T-cell (primary cell): ENCODE measurements around the gene ANKRD60. TPM values are rescaled to one million over a fixed set of nuclear protein-coding genes. Genes with fewer than 3 reads are reported as not detected.
A peak's percentile ranks its signal among the peaks of the same experiment; 100 is the strongest.

Experiments used
- ATAC-seq, 4 experiments: fragments of 200-7000 bp in 3 of 4; fragments of 150-1000 bp in 1 of 4; cut with Tn5 transposase; replicated peaks in 1 of 4; 1 replicate in 3 of 4; 2 replicates in 1 of 4; pipeline ENCODE4 v1.10.0; 2021; ENCODE audit warnings: moderate library complexity in 3 of 4, mild to moderate bottlenecking in 2 of 4, moderate number of reproducible peaks in 1 of 4
- CTCF ChIA-PET, 2 donors: fragments of 300-600 bp; sonication (Branson Sonifier 250); formaldehyde crosslinking; loops; one replicate each; lab custom pipeline; 2022; ENCODE audit warnings: antibody characterized with exemption in 2 of 2; lab: Charles Lee
- POLR2A ChIA-PET, 2 donors: fragments of 300-600 bp; sonication (Branson Sonifier 250); formaldehyde crosslinking; loops; one replicate each; lab custom pipeline; 2022; ENCODE audit warnings: antibody characterized with exemption in 2 of 2; lab: Charles Lee
- DNase-seq, 35 experiments: peaks; one replicate each; pipeline versions ENCODE4 v3.0.0 to v3.0.0-alpha.2; 2013 to 2023
- H3K27ac ChIP-seq: one replicate; pipeline ENCODE4 v1.5.1; 2013; ENCODE audit warnings: low read length
- H3K27me3 ChIP-seq, 2 experiments: replicated peaks in 1 of 2; 1 replicate in 1 of 2; 2 replicates in 1 of 2; pipeline versions ENCODE4 v1.6.1 to v1.7.0; 2013; ENCODE audit warnings: low read length in 1 of 2, mixed read lengths in 1 of 2; ENCODE audit not compliant: control insufficient read depth in 2 of 2, insufficient read depth in 2 of 2; ENCODE audit errors: extremely low read depth in 1 of 2
- H3K36me3 ChIP-seq, 2 donors: 1 replicate in 1 of 2; 2 replicates in 1 of 2; pipeline versions ENCODE4 v1.6.1 to v1.7.0; 2013; ENCODE audit warnings: low read length in 1 of 2; ENCODE audit not compliant: control insufficient read depth in 2 of 2, insufficient read depth in 1 of 2; ENCODE audit errors: extremely low read depth in 1 of 2
- H3K4me1 ChIP-seq, 2 experiments: 1 replicate in 1 of 2; 2 replicates in 1 of 2; pipeline versions ENCODE4 v1.6.1 to v1.7.0; 2013; ENCODE audit warnings: low read length in 2 of 2, mixed read lengths in 1 of 2; ENCODE audit not compliant: insufficient read depth in 2 of 2, control insufficient read depth in 1 of 2; ENCODE audit errors: extremely low read depth in 1 of 2
- H3K4me3 ChIP-seq, 2 donors: 1 replicate in 1 of 2; 2 replicates in 1 of 2; pipeline versions ENCODE4 v1.5.1 to v1.7.0; 2013; ENCODE audit warnings: mild to moderate bottlenecking in 2 of 2, low read length in 1 of 2, moderate library complexity in 1 of 2; ENCODE audit not compliant: control insufficient read depth in 1 of 2; ENCODE audit errors: extremely low read depth in 1 of 2
- H3K9me3 ChIP-seq: 2 replicates; pipeline ENCODE4 v1.7.0; 2013
- H3K27ac Mint-ChIP-seq, 2 donors: one replicate each; pipeline ENCODE4 v1.8.0; 2020 to 2021; ENCODE audit warnings: mild to moderate bottlenecking in 2 of 2, mixed read lengths in 2 of 2
- H3K27me3 Mint-ChIP-seq, 2 donors: one replicate each; pipeline ENCODE4 v1.8.0; 2021 to 2022; ENCODE audit warnings: mixed read lengths in 2 of 2
- H3K36me3 Mint-ChIP-seq: one replicate; pipeline ENCODE4 v1.8.0; 2021; ENCODE audit warnings: mixed read lengths
- H3K4me1 Mint-ChIP-seq, 3 donors: one replicate each; pipeline ENCODE4 v1.8.0; 2020 to 2022; ENCODE audit warnings: mixed read lengths in 3 of 3, mild to moderate bottlenecking in 1 of 3
- H3K4me3 Mint-ChIP-seq, 3 donors: one replicate each; pipeline ENCODE4 v1.8.0; 2020 to 2022; ENCODE audit warnings: mild to moderate bottlenecking in 3 of 3, mixed read lengths in 3 of 3, moderate library complexity in 3 of 3
- H3K9me3 Mint-ChIP-seq, 3 donors: one replicate each; pipeline ENCODE4 v1.8.0; 2020 to 2022; ENCODE audit warnings: mixed read lengths in 3 of 3
- WGBS: methylation state at CpG from one replicate; pipeline ENCODE4 v1.1.5; 2013; ENCODE audit warnings: missing lambda C conversion rate; ENCODE audit not compliant: insufficient coverage; 5-methylcytosine and 5-hydroxymethylcytosine counted together
- total RNA-seq, 35 experiments: library from RNA in 6 of 35; stranded (reverse) in 6 of 35; fragments of 120-200 nt in 1 of 35; gene quantifications; one replicate each; pipeline versions ENCODE4 v1.2.1 to v1.2.4 and lab custom pipeline; 2013 to 2026

Gene ANKRD60
- total RNA-seq, 5 donors from 2014 or later (not counting 1 experiment from before 2014, with no cell fraction given): 0.82 TPM; not detected in 4

GRCh38 chr20:58179432-58180099 is 48.9 kb downstream of the ANKRD60 start:
- Mint-ChIP-seq H3K4me1 (peaks cover 4 to 7% (median 4%) of the 10 kb centered on the region in 3 donors), H3K36me3 (no peaks in the 10 kb centered on the region), H3K4me3 (peak overlapping the region; percentile 49 to 57 (median 51)), H3K27ac (no peak overlapping the region), H3K9me3 (peaks cover 0 to 4% (median 0%) of the 10 kb centered on the region in 3 donors), H3K27me3 (peaks cover 17 to 27% of the 10 kb centered on the region in 2 donors)
- CTCF ChIA-PET: interaction anchor here (0.7 to 1.4 kb wide), 5 partner anchors 13 to 601 kb away, joined by 3 to 4 read pairs (median 4); partner anchors contain the start of gene ZBP1 (in 1 of the 2)
- DNase-seq (peak; percentile 25 to 79 (median 54)), ATAC-seq (peak; percentile 84 to 94 (median 88))
- H3K27me3 ChIP-seq: peaks cover 0 to 66% of the 10 kb centered on the region in 2 experiments
- H3K9me3 ChIP-seq: no peaks in the 10 kb centered on the region
- POLR2A ChIA-PET: no interaction called here
- peak overlapping the region; percentile 13 to 41 for H3K4me3 ChIP-seq
- H3K36me3 ChIP-seq: no peaks in the 10 kb centered on the region
- 1% methylated on average over 38 of the region's 46 CpGs for WGBS
- peaks cover 0 to 13% of the 10 kb centered on the region in 2 experiments for H3K4me1 ChIP-seq
- no peak overlapping the region for H3K27ac ChIP-seq

GRCh38 chr20:58179083-58179431 is 49.4 kb downstream of the ANKRD60 start:
- Histone ChIP-seq H3K4me3 (peak overlapping the region; percentile 13 to 41), H3K27me3 (peaks cover 0 to 71% of the 10 kb centered on the region in 2 experiments), H3K4me1 (peaks cover 0 to 18% of the 10 kb centered on the region in 2 experiments), H3K36me3 (no peaks in the 10 kb centered on the region), H3K9me3 (no peaks in the 10 kb centered on the region), H3K27ac (no peak overlapping the region)
- Mint-ChIP-seq H3K9me3 (no peaks in the 10 kb centered on the region), H3K36me3 (no peaks in the 10 kb centered on the region), H3K27me3 (peaks cover 14 to 30% of the 10 kb centered on the region in 2 donors), H3K4me3 (peak overlapping the region; percentile 49 to 57 (median 51)), H3K27ac (no peak overlapping the region), H3K4me1 (peaks cover 9 to 12% (median 9%) of the 10 kb centered on the region in 3 donors)
- no peak for DNase-seq
- ChIA-PET POLR2A (no interaction called here), CTCF (interaction anchor here in 1 of 2 donors (0.6 kb wide), 1 partner anchor 12 kb away, joined by 4 read pairs; no protein-coding TSS in a partner anchor)
- ATAC-seq: no peak
- 65% methylated on average over 9 of the region's 9 CpGs for WGBS

- Histone ChIP-seq H3K27me3 (peaks cover 0 to 65% of the 10 kb centered on the region in 2 experiments), H3K27ac (no peak overlapping the region), H3K4me3 (no peak overlapping the region), H3K4me1 (peaks cover 0 to 18% of the 10 kb centered on the region in 2 experiments), H3K9me3 (no peaks in the 10 kb centered on the region), H3K36me3 (no peaks in the 10 kb centered on the region)
- DNase-seq: no peak
- WGBS: 78% methylated on average over 10 of the region's 10 CpGs
- no peak for ATAC-seq
- ChIA-PET CTCF (no interaction called here), POLR2A (no interaction called here)
- Mint-ChIP-seq H3K9me3 (no peaks in the 10 kb centered on the region), H3K4me1 (peaks cover 9 to 20% (median 14%) of the 10 kb centered on the region in 3 donors), H3K36me3 (no peaks in the 10 kb centered on the region), H3K4me3 (no peak overlapping the region), H3K27me3 (peaks cover 10 to 27% of the 10 kb centered on the region in 2 donors), H3K27ac (no peak overlapping the region)
These were observed 50.7 kb downstream of the ANKRD60 start for GRCh38 chr20:58177799-58178198.

- Histone ChIP-seq H3K4me1 (peaks cover 0 to 18% of the 10 kb centered on the region in 2 experiments), H3K36me3 (no peaks in the 10 kb centered on the region), H3K27me3 (peaks cover 0 to 48% of the 10 kb centered on the region in 2 experiments), H3K27ac (no peak overlapping the region), H3K4me3 (no peak overlapping the region), H3K9me3 (no peaks in the 10 kb centered on the region)
- no peaks in the 10 kb centered on the region for H3K9me3 Mint-ChIP-seq
- WGBS: 96% methylated on average over 5 of the region's 5 CpGs
- peaks cover 9 to 25% (median 17%) of the 10 kb centered on the region in 3 donors for H3K4me1 Mint-ChIP-seq
- no peaks in the 10 kb centered on the region for H3K36me3 Mint-ChIP-seq
- ATAC-seq (no peak), DNase-seq (no peak)
- ChIA-PET CTCF (no interaction called here), POLR2A (interaction anchor here in 1 of 2 donors (0.7 kb wide), 1 partner anchor 597 kb away, joined by 3 read pairs; no protein-coding TSS in a partner anchor)
- H3K27ac Mint-ChIP-seq: no peak overlapping the region
- no peak overlapping the region for H3K4me3 Mint-ChIP-seq
- H3K27me3 Mint-ChIP-seq: peaks cover 4 to 11% of the 10 kb centered on the region in 2 donors
These were observed 52.6 kb downstream of the ANKRD60 start for GRCh38 chr20:58175836-58176235.

- ChIA-PET POLR2A (interaction anchor here in 1 of 2 donors (0.7 kb wide), 1 partner anchor 597 kb away, joined by 3 read pairs; no protein-coding TSS in a partner anchor), CTCF (no interaction called here)
- H3K9me3 Mint-ChIP-seq: no peaks in the 10 kb centered on the region
- Histone ChIP-seq H3K27ac (no peak overlapping the region), H3K36me3 (no peaks in the 10 kb centered on the region), H3K27me3 (peaks cover 0 to 44% of the 10 kb centered on the region in 2 experiments), H3K9me3 (no peaks in the 10 kb centered on the region), H3K4me3 (no peak overlapping the region), H3K4me1 (peaks cover 0 to 18% of the 10 kb centered on the region in 2 experiments)
- DNase-seq: no peak
- H3K4me1 Mint-ChIP-seq: peaks cover 9 to 25% (median 17%) of the 10 kb centered on the region in 3 donors
- H3K27ac Mint-ChIP-seq: no peak overlapping the region
- H3K4me3 Mint-ChIP-seq: no peak overlapping the region
- 73% methylated on average over 4 of the region's 9 CpGs for WGBS
- ATAC-seq: no peak
- H3K27me3 Mint-ChIP-seq: peaks cover 4 to 9% of the 10 kb centered on the region in 2 donors
- H3K36me3 Mint-ChIP-seq: no peaks in the 10 kb centered on the region
These were observed 53.0 kb downstream of the ANKRD60 start for GRCh38 chr20:58175425-58175824.

GRCh38 chr20:58174708-58175280 is 53.7 kb downstream of the ANKRD60 start:
- no peaks in the 10 kb centered on the region for H3K9me3 ChIP-seq
- no peaks in the 10 kb centered on the region for H3K9me3 Mint-ChIP-seq
- ChIA-PET CTCF (no interaction called here), POLR2A (no interaction called here)
- ATAC-seq (no peak), DNase-seq (no peak)
- H3K4me3 ChIP-seq: no peak overlapping the region
- H3K36me3 ChIP-seq: no peaks in the 10 kb centered on the region
- peaks cover 9 to 25% (median 17%) of the 10 kb centered on the region in 3 donors for H3K4me1 Mint-ChIP-seq
- 83% methylated on average over 5 of the region's 10 CpGs for WGBS
- peaks cover 4 to 7% of the 10 kb centered on the region in 2 donors for H3K27me3 Mint-ChIP-seq
- no peak overlapping the region for H3K27ac ChIP-seq
- peak overlapping the region in 1 of 3 donors; percentile 23 for H3K4me3 Mint-ChIP-seq
- peaks cover 0 to 14% of the 10 kb centered on the region in 2 experiments for H3K4me1 ChIP-seq
- no peak overlapping the region for H3K27ac Mint-ChIP-seq
- H3K27me3 ChIP-seq: peaks cover 0 to 38% of the 10 kb centered on the region in 2 experiments
- H3K36me3 Mint-ChIP-seq: no peaks in the 10 kb centered on the region
